Retinal pigment epithelial cell (primary cell): ENCODE data around the gene TAF1B.

Experiments
- DNase-seq: peaks from one replicate; pipeline ENCODE4 v3.0.0-alpha.2; 2010; ENCODE audit warnings: low read depth
- H3K4me3 ChIP-seq: 2 replicates; pipeline ENCODE4 v1.5.1; 2011; ENCODE audit warnings: mild to moderate bottlenecking, low read length, control low read depth, moderate library complexity
- TF ChIP-seq, protein P1 (sequence below): conservative IDR thresholded peaks from 2 replicates; pipeline ENCODE4 v1.5.1; 2011; ENCODE audit warnings: low read depth, low read length, control low read depth, inconsistent platforms

TAF1B gene

GRCh38 chr2:9975805-9976447 is 132.7 kb downstream of the TAF1B start:
- TF ChIP-seq, protein P1, sequence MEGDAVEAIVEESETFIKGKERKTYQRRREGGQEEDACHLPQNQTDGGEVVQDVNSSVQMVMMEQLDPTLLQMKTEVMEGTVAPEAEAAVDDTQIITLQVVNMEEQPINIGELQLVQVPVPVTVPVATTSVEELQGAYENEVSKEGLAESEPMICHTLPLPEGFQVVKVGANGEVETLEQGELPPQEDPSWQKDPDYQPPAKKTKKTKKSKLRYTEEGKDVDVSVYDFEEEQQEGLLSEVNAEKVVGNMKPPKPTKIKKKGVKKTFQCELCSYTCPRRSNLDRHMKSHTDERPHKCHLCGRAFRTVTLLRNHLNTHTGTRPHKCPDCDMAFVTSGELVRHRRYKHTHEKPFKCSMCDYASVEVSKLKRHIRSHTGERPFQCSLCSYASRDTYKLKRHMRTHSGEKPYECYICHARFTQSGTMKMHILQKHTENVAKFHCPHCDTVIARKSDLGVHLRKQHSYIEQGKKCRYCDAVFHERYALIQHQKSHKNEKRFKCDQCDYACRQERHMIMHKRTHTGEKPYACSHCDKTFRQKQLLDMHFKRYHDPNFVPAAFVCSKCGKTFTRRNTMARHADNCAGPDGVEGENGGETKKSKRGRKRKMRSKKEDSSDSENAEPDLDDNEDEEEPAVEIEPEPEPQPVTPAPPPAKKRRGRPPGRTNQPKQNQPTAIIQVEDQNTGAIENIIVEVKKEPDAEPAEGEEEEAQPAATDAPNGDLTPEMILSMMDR, result no peak
- peak; percentile 74 for DNase-seq
- H3K4me3 ChIP-seq, result no peak overlapping the region

- DNase-seq, result no peak
- H3K4me3 ChIP-seq, result no peak overlapping the region
- TF ChIP-seq, protein P1, result no peak
Observed at GRCh38 chr2:9979977-9980376, 136.7 kb downstream of the TAF1B start.

DNA sequence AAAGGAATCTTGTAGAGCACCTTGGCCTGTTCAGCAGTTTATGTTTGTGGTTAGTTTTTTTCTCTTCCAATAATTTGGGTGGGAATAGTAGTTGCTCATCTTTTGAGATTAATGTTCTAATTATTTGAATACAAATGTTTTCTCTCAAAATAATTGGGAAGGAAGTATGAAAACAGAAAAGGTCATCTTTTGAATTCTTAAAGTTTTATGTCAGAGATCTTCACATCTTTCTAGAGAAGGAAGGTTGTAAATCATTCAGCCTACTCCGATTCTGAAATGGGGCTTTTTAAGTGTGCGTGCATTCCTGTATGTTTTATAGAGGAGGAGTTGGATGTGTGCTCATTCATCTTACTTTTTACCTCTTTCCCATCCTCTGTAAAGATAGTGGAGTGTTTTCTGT is 137.2 kb downstream of the TAF1B start:
- no peak overlapping the region for H3K4me3 ChIP-seq
- no peak for DNase-seq
- TF ChIP-seq, protein P1, result no peak

- DNase-seq, result no peak
- TF ChIP-seq, protein P1, result no peak
Observed at GRCh38 chr2:9981655-9982054, 138.4 kb downstream of the TAF1B start.

DNA sequence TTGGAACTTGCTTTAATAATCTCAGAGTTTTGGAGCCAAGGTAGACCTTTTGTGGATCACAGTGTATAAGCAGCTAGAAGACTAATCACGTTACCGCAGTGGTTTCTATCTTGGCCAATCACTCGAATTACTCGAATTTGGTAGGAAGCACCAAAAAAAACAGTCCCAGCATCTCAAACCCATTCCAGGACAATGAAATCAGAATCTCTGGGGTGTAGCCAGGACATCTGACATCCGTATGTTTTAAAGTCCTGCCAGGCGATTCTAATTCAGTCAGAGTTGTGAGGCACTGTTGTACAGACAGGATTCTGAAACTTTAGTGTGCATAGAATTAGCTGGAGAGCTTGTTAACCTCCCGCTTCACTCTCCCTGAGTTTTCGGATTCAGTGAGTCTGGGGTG is 139.0 kb downstream of the TAF1B start:
- DNase-seq, result no peak
- H3K4me3 ChIP-seq, result no peak overlapping the region
- TF ChIP-seq, protein P1, result no peak

More at GRCh38 chr2:9981655-9982054, 138.4 kb downstream of the TAF1B start:
- no peak overlapping the region for H3K4me3 ChIP-seq

DNA sequence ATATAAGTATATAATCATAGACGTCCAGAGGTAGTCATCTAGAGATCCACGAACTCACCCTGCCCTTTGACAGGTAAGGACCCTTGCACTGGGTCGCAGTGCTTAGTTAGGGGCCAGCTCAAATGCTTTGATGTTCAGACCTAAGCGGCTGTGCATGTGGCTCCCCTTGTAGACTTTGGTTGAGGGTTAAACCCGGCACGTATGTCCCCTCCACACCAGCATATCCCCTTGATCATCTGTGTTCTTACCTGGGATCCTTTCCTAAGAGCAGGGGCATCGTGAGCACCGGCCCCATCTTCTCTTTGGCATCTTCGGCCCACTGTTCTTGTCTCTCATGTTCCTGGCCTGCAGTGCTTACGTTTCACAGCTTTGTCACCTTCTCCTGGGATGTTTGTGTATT is 139.6 kb downstream of the TAF1B start:
- TF ChIP-seq, protein P1, result no peak
- no peak for DNase-seq
- no peak overlapping the region for H3K4me3 ChIP-seq
